Activated CD8-positive, alpha-beta memory T cell treated with anti-CD3 and anti-CD28 coated beads, Interleukin-2, amount 50 U/mL, for 24 hours (primary cell): ENCODE measurements around the gene DIAPH2.

Source experiments
- DNase-seq: peaks from one replicate; pipeline ENCODE4 v3.0.0-alpha.2; 2020; ENCODE audit errors: extremely low read depth

DIAPH2 gene

GRCh38 chrX:97057349-97057909 lies 372.8 kb downstream of the DIAPH2 start:
- no peak for DNase-seq

- no peak for DNase-seq
These were observed 375.4 kb downstream of the DIAPH2 start for GRCh38 chrX:97060020-97060419.

- DNase-seq = no peak
These were observed 380.4 kb downstream of the DIAPH2 start for GRCh38 chrX:97065066-97065465.

GRCh38 chrX:97065973-97066372 lies 381.3 kb downstream of the DIAPH2 start:
- no peak for DNase-seq

- DNase-seq = no peak
These were observed 381.7 kb downstream of the DIAPH2 start for GRCh38 chrX:97066381-97066780.

GRCh38 chrX:97070346-97070745 lies 385.7 kb downstream of the DIAPH2 start:
- no peak for DNase-seq

- no peak for DNase-seq
These were observed 389.8 kb downstream of the DIAPH2 start for GRCh38 chrX:97074400-97074799.

GRCh38 chrX:97089116-97089515 lies 404.5 kb downstream of the DIAPH2 start:
- no peak for DNase-seq

GRCh38 chrX:97096385-97096784 lies 411.7 kb downstream of the DIAPH2 start:
- no peak for DNase-seq

GRCh38 chrX:97102938-97103337 lies 418.3 kb downstream of the DIAPH2 start:
- DNase-seq = no peak

GRCh38 chrX:97109730-97110129 lies 425.1 kb downstream of the DIAPH2 start:
- DNase-seq = no peak

- no peak for DNase-seq
These were observed 432.9 kb downstream of the DIAPH2 start for GRCh38 chrX:97117572-97117971.

- DNase-seq = no peak
These were observed 434.9 kb downstream of the DIAPH2 start for GRCh38 chrX:97119474-97120109.

GRCh38 chrX:97123001-97123400 lies 438.4 kb downstream of the DIAPH2 start:
- no peak for DNase-seq

GRCh38 chrX:97126020-97126419 lies 441.4 kb downstream of the DIAPH2 start:
- DNase-seq = no peak

- no peak for DNase-seq
These were observed 448.2 kb downstream of the DIAPH2 start for GRCh38 chrX:97132664-97133415.

GRCh38 chrX:97145934-97146333 lies 461.3 kb downstream of the DIAPH2 start:
- DNase-seq = no peak

- no peak for DNase-seq
These were observed 471.2 kb downstream of the DIAPH2 start for GRCh38 chrX:97155816-97156215.

- DNase-seq = no peak
These were observed 473.6 kb downstream of the DIAPH2 start for GRCh38 chrX:97158269-97158668.

GRCh38 chrX:97159916-97160800 lies 475.5 kb downstream of the DIAPH2 start:
- DNase-seq = no peak

- DNase-seq = no peak
These were observed 482.7 kb downstream of the DIAPH2 start for GRCh38 chrX:97167333-97167732.

- DNase-seq = no peak
These were observed 484.0 kb downstream of the DIAPH2 start for GRCh38 chrX:97168646-97169045.
